Upper lobe of left lung (tissue), 4 donors: ENCODE measurements around the gene OTOG.

ENCODE experiments used
- EP300 ChIP-seq, 4 donors: sonication (generic); formaldehyde crosslinking; IDR thresholded peaks; one replicate each; pipeline ENCODE4 v1.5.1; 2017; ENCODE audit warnings: antibody characterized with exemption in 4 of 4, control low read depth in 2 of 4
- POLR2A ChIP-seq, 4 donors: fragments of 450-650 bp; IDR thresholded peaks; one replicate each; pipeline ENCODE4 v1.5.1; 2016 to 2017; ENCODE audit warnings: antibody characterized with exemption in 4 of 4, mild to moderate bottlenecking in 2 of 4
- POLR2AphosphoS5 ChIP-seq, 2 donors: sonication (generic); formaldehyde crosslinking; IDR thresholded peaks; one replicate each; pipeline ENCODE4 v1.5.1; 2017; ENCODE audit warnings: antibody characterized with exemption in 2 of 2
- TF ChIP-seq, protein P1 (sequence below), 6 experiments: fragments of 450-650 bp in 4 of 6; fragments of 200-600 bp in 2 of 6; sonication (generic) in 2 of 6; IDR thresholded peaks; one replicate each; pipeline ENCODE4 v1.5.1; 2016 to 2019; ENCODE audit warnings: antibody characterized with exemption in 6 of 6

DNA sequence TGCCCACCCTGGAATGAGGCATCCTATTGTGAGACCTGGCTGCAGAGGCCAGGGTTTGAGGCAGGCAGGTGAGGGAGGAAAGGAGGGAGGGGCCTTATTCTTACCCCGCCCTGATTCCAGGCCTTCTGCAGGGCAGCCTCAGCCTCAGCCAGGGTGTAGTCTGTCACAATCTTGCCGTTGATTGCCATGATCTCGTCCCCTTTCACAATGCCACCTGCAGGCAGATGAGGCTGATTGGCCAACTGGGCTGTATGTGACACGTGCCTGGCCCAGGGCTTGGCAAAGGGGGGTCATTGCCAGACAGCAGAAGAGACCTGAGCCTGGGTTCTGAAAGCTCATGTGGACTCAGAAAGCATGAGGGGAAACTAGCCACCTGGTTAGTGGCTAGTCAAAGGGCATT, 49.0 kb upstream of the OTOG start:
- TF ChIP-seq, protein P1, sequence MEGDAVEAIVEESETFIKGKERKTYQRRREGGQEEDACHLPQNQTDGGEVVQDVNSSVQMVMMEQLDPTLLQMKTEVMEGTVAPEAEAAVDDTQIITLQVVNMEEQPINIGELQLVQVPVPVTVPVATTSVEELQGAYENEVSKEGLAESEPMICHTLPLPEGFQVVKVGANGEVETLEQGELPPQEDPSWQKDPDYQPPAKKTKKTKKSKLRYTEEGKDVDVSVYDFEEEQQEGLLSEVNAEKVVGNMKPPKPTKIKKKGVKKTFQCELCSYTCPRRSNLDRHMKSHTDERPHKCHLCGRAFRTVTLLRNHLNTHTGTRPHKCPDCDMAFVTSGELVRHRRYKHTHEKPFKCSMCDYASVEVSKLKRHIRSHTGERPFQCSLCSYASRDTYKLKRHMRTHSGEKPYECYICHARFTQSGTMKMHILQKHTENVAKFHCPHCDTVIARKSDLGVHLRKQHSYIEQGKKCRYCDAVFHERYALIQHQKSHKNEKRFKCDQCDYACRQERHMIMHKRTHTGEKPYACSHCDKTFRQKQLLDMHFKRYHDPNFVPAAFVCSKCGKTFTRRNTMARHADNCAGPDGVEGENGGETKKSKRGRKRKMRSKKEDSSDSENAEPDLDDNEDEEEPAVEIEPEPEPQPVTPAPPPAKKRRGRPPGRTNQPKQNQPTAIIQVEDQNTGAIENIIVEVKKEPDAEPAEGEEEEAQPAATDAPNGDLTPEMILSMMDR (IDR thresholded peaks at IDR 0.05), result no peak
- TF ChIP-seq POLR2AphosphoS5 (IDR thresholded peaks at IDR 0.05), result no peak
- TF ChIP-seq POLR2A (IDR thresholded peaks at IDR 0.05), result no peak
- no peak for TF ChIP-seq EP300 (IDR thresholded peaks at IDR 0.05)
